IPS DF 4.7 (cell line): ENCODE measurements around the gene EXOG.

Experiments used
- DNase-seq: peaks from one replicate; pipeline ENCODE4 v3.0.0-alpha.2; 2013; ENCODE audit warnings: low spot score; ENCODE audit errors: extremely low read depth

Gene EXOG

DNA sequence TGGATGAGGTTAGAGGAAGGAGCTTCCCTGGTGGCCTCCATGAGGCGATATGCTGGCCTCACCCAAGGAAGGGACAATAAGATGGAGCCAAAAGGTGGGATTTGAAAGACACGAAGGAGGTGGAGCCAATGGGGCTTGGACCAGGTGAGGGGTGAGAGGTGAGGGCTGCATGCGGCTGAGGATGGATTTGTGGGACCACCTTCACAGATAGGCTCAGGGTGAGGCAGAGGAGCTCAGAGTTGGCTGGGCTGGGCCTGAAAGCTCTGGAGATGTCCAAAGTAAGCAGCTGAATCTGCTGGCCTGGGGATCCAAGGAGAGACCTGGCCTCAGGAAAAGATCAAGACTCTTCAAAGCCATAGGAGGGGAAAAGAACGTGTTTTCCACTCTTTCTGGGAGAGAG, 49.8 kb downstream of the EXOG start:
- DNase-seq, result no peak

DNA sequence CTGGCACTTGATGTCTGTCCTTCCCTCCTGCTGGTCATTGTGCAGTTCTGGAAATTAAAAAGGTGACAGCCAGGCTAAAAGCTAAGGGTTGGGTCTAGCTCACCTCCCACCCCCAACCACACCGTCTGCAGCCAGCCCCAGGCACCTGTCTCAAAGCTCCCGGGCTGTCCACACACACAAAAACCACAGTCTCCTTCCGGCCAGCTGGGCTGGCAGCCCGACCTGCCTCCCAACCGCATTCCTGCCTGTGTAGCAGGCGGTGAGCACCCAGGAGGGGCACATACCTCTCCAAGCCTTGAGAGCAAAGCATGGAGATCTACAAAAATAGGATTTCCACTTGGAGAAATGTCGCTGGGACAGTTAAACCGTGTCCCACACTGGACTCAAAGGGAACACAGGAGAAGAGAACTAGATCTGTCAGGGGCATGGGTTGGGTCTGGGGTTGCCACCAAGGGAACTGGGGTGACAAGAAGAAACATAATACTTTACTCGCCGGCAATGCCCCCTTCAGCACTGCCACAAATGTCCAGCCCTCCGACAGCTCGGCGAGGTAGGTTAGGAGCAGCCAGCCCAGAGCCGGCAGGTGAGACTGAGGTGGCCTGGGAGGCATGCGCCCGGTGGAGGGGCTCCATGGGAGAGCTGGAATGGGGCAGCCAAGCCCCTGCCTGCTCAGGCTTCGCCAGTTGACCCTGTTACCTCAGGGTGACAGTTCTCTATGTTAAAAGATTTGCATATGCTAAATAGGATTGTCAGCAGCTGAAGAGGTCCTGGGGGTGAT, 52.2 kb downstream of the EXOG start:
- no peak for DNase-seq

DNA sequence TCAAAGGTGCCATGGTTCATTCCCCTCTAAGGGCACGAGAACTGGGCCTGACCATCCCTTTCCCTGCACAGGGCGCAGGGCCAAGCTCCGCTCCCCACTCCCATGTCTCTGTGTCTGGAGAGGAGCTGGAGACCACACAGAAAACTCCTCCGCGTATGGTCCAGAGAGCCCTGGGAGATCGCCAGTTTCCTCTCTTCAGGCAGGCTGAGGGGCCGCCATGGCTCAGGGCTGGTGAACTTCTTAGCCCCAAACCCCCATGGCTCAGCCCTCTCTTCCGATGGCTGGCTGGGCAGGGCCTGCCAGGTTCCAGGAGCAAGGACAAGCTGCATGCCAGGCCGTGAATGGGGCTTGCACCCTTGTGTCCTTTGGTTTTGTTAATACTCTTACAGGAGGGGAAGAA, 52.9 kb downstream of the EXOG start:
- DNase-seq, result no peak

DNA sequence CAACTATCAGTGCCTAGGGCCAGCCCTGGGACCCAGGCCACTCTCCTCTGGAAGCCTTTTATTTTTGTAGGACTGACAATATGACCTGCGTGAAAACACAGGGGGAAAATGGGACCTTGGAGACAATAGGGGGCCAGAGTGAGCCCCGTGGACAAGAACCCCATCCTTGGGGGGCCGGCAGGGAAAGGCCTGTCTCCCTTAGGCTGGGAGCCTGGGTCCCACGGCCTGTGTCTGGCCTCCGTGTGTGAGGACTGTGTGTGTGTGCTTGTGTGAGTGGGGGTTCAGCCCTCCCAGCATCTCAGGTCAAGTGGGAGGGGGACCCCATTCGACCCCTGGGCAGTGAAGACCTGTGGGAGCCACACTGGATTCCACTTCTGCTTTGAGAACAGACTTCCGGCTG, 53.3 kb downstream of the EXOG start:
- DNase-seq, result no peak

DNA sequence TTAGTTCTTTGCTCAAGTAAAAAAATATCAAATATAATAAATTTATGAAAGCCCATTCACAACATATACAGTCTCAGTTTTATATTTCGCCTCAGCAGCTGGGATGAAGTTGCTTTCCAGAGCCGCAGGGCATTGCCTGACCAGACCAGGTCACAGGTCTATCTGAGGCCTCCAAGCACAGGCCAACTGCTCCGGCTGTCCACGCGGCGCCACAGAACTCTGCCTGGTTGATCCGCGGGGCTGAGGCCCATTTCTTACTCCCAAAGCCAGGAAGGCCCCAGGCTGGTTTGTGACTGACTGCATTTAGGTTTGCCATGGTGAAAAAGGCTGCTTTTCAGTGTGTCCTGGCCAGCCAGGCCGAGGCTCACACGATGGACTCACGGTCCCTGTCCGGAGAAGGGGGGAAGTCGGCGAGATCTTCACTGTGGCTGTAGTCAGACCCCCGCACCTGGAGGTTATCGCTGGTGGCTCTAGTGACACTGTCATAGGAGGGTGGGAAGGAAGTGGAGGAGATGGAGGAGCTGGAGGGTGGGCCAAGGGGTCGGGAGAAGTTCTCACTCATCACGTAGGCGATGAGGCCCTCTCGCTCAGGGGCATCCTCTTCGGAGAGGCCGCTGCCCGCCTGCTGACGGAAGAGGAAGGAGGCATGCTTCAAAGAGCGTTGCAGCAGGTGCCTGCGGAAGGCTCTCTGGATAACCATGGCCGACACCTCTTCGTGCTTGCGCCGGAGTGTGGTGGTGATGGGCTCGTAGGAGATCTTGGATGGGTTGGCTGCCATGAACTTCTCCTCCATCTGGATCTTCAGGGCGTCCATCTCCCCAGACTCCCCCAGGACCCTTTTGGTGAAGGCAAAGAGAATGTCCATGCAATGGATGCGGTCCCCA, 54.1 kb downstream of the EXOG start:
- no peak for DNase-seq

DNA sequence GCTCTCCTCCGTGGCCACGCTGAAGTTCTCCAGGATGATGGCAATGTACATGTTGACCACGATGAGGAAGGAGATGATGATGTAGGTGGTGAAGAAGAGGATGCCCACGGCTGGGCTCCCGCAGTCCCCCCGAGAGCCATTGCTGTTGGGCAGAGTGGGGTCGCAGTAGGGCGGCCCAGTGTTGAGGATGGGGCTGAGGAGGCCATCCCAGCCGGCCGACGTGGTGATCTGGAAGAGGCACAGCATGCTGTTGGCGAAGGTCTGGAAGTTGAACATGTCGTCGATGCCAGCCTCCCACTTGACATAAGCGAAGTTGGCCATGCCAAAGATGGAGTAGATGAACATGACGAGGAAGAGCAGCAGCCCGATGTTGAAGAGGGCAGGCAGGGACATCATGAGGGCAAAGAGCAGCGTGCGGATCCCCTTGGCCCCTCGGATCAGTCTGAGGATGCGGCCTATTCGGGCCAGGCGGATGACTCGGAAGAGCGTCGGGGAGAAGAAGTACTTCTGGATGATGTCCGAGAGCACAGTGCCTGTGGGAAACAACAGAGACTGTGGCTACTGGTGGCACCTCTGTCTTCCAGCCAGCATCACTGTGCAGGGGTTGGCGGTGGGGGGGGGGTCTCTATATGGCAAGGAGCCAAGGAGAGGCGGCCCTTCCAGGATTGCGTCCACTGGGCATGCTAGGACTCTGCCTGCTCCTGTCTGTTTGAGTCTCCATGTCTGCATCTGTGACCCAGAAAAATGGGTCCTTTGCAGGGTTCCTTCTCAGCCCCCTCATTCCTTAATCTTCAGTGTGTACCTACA, 55.1 kb downstream of the EXOG start:
- no peak for DNase-seq

DNA sequence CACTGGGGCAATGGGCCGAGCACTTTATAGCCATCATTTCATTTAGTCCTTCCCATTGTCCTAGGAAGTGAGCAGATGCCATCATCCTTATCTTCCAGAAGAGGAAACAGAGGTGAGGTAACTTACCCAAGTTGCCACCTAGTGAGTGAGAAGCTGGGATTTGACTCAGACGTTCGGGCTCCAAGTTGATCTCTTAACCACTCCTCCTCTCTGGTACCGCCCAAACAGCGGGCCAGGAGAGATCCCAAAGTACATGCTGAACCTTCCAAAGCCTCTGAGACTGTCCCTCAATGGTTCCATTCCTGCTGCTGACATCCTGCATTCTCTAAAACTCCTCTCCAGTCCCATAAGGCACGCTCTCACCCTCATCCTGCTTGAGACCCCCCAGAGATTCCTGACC, 56.2 kb downstream of the EXOG start:
- no peak for DNase-seq

DNA sequence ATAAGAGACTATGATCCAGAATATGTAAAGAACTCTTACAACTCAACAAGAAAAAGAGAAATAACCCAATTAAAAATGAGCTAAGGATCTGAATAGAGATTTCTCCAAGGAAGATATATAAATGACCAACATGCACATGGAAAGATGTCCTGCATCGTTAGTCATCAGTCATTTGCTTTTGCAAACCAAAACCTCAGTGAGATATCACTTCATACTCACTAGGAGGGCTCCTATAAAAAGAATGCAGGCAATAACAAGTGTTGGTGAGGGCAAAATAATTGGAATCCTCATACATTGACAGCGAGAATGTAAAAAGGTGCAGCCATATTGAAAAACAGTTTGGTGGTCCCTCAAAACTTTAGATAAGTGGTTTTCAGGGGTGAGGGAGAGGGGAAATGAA, 56.9 kb downstream of the EXOG start:
- DNase-seq, result no peak

DNA sequence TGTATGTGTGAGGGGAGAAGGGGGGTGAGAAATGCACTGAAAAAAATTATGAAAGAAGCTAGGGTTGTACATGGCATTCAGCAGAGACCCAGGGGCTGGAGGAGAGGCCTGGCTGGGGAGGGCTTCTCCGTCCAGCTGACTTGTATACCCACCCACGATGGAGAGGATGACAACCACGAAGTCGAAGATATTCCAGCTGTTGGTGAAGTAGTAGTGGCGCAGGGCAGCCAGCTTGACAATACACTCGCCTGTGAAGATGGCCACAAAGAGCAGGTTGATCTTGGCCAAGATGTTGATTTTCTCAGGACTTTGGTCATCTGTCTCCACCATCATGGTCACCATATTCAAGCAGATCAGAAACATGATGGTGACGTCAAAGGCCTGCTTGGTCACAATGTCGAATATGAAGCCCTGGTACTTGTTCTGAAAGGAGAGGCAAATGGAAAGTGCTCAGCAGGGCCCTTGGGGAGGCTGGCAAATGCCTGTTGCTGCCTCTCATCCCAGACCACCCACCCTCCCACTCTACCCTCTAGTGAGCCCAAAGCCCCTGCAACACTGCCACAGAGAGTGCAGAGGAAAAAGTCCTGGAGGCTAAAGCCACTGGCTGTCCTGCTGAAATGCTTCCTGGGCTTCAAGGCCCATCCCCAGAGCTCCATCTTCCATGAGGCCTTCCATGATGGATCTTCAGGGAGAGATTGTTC, 58.1 kb downstream of the EXOG start:
- no peak for DNase-seq

DNA sequence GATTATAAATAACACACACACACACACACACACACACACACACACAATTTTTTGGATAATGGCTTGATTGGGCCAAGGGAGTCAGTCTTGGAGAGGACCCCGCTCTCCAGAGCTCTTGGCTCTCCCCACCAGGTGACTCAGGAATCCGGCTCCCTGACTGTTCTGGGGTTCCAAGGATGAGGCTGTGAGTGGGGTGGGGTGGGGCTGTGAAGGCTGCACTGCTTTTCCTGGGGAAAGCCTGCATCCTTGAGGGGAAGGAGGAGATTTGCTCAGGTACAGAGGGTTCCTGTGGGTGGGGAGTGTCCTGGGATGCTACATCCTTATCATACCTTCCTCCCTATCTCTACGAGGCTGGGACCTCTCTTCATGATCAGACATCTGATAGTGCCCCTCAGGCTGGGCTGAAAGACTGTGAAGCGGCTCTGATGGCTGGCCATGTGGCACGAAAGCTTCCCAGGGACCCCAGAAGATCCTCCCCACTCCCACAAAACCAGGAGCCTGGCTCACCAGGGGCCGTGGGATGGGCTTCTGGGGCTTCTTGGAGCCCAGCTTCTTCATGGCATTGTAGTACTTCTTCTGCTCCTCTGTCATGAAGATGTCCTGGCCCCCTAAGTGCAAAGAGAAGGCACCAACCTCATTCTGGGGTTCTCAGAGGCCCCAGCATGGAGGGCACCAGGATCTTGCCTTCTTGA, 59.2 kb downstream of the EXOG start:
- DNase-seq, result no peak

DNA sequence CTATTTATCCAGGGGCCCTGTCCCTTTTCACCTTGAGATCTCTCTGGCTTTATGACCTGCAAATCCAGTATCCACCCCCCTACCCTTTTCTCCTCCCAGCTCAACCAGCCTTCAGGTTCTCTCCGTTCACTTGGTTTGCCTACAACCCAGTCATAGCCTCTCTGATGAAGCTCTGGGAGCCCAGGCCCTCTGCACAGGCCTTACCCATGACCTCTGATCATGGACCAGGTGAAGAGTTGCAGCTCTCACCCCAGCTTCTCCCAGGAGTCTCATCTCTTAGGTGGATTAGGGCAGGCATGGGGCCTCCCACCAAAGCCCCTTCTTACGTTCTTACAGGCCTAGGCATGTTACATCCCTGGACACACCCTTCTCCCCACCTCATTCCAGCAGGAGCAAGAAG, 59.8 kb downstream of the EXOG start:
- no peak for DNase-seq

DNA sequence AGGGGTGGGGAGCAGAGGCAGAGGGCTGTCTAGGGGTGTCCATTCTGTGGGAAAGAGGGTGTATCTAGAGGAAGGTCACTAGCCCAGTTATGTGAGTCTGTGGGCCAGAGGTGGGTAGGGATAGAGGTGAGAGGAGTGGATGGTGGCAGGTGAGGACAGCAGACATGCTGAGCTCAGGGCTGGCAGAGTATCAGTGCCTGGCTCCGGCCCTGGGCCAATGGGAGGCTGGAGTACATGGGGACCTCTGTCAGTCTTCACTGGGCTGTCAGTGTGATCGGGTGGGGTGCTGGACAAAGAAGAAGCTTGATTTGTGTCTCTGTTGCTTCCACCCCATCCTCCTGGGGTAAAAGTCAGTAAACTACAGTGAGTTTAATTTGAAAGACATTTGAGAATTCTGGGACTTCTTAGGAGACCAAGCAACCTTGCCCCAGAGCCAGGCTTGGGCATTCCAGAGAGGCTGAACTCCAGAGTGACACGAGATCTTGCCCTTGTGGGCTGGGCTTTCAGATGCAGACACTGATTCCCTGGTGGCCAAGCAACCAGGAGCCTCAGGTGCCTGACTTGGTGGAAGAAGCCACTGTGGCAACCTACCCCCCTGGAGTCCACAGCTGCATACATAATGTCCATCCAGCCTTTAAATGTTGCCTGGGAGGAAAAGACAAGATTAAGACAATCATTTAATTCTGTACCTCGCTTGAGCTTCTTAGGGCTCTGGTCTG, 60.7 kb downstream of the EXOG start:
- no peak for DNase-seq

DNA sequence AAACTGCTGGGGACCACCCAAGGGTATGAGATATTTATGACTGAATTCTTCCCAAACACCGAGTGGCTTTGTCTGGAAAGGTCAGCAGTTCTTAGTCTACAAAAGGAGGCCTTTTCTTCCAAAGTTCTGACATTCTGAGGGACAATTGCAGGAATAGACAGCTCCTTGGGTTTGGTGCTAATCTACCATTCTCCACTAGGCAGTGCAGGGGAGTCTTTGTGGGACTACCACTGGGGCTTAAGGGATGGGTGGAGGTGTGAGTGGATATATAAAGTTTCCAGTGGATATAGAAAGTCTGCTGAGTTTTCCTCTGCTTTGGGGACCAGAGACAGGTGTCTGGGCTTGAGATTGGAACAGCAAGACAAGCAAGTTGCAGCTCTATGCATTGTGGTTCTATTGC, 62.7 kb downstream of the EXOG start:
- DNase-seq, result no peak

DNA sequence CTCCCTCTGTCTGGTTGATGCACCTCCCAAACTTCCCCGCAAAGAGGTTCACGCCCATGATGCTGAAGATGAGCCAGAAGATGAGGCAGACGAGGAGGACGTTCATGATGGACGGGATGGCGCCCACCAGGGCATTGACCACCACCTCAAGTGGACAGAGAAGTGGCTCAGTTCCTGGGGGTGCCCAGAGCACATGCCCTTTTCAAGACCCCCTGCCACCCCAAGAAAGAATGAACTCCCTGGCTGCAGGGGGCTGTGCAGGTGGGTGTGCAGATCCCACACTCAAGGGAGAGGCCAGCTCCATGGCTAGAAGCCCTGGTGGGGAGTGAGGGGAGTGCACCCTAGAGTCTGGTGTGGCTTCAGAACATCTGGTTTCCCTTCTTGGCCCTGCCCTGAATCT, 64.1 kb downstream of the EXOG start:
- DNase-seq, result no peak

DNA sequence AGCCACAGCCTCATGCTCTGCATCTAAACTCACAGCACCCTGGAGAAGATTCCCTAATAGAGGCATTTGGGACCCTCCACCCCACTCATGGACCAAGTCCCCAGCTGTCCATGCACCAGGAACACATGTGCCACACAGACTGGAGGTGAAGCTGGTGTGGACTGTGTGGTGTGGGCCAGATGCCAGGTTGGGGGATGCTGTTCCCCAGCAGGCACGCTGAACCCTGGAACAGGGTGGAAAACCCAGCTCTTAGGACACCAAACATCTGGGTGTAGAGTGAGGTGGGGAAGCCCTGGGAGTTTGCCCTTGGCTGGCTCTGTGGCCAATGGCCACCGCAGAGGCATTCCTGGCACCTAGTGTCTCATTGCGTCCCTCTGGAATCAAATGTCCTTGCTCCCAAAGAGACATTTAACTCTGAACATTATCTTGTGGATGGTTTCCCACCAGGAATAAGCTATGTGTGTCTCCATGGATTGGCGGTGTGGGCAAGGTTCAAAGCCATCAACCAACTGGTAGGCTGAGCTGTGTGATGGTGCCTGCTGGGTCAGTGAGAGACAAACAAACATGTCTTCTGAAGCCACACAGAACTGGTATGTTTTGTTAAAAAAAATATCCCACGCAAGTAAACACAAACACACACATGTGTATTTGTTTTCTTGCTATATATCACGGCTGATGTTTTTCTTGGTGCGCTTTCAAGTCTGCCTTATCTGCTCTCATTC, 65.0 kb downstream of the EXOG start:
- no peak for DNase-seq

DNA sequence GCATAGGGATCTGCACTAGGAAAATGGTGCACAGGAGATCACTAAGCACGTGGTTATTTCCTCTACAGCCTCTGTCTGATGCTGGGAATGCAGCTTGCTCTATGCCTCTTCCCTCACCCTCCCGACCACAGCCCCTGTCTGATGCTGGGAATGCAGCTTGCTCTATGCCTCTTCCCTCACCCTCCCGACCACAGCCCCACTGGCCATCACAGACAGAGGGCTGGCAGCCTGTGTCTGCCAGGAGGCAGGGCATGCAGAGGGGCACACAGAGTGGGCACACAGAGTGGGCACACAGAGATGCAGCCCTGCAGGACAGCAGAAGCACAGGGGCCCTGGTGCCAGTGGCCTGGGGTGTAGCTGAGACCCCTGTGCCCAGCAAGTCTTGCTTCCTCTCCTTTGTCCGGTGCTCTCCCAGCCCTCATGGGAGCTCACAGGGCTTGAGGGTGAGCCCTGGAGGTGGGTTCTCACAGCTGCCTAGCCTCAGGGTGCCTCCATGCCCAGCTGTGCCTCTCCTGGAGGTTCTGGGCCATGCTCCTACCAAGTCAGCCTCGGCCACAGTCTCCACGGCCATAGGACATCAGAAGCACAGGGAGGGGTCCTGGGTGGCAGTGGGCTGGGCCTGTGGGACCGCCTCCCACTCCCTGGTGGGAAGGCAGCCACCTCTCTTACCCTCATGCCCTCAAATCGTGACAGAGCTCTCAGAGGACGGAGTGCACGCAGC, 65.8 kb downstream of the EXOG start:
- DNase-seq, result no peak

DNA sequence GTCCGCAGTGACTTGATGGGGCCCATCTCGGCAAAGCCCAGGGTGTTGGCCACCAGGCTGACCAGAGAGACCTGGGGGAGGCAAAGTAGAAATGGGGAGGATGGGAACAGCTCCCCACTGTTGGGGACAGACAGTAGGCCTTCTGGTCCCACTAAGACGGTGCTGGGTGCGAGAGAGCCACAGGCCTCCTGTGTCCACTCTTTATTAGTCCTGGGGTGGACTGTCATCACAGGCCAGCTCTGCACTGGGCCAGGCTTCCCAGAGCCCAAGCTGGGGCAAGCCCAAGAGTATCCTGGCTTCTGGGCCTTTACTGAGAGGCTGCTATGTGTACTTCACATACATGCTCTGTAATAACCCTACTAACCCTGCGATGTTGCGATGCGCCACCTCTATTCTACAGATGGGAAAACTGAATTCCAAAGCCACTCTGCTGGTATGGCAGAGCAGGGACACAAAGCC, 66.4 kb downstream of the EXOG start:
- DNase-seq, result no peak

DNA sequence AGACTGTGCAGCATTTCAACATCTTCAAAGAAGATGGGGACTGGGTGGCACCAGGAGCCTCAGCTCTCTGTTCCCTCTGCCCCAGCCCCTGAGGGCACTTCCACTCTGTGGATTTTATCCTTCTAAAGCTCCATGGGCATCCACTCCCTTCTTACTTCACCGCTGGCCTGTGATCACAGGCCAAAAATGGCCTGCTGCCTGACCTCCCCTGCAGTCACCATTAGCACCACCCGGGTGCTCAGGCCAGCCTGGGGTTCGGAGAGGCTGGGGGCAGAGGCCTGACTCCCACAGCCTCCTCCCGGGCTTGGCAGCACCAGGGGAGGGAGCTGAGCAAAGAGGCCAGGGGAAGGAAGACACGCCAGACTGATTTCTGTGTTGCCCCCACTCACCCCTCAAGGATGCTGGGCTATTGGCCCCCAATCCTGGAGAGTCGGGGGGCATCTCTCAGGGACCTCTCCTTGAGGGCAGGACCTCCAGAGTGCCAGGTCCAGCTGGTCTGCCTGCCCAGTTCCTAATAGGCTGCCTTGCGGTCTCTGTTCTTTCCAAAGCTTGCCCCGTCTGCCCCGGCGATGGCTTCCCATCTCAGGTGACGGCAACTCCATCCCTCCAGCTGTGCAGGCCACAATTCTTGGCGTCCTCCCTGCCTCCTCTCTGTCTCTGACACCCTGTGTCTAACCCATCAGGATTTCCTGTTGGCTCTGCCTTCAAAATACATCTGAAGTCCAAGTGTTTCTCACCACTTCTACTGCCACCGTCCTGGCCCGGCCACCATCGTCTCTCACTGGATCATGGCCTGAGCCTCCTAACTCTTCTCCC, 67.1 kb downstream of the EXOG start:
- no peak for DNase-seq
